Measurements from ENCODE around the gene PGS1. TPM values are rescaled to one million over a fixed set of nuclear protein-coding genes. Genes with fewer than 3 reads are reported as not detected.

Gene PGS1
- total and polyA plus RNA-seq, 10 of the 15 experiments (the other 5 are each of a cell fraction or from before 2014, with no cell fraction given): 1.3 to 37.6 (median 27.4) TPM

GRCh38 chr17:78381601-78382232 lies 3.3 kb downstream of the PGS1 start:
- WGBS (ENCODE audit: insufficient coverage, insufficient replicate concordance, low lambda C conversion rate, missing lambda C conversion rate): 1% methylated on average over 12 of the region's 12 CpGs
- TF ChIP-seq SIX5 (IDR thresholded peaks at IDR 0.05; ENCODE audit: low read depth, low read length, severe bottlenecking) (no peak), ZSCAN29 (IDR thresholded peaks at IDR 0.05) (no peak), FOS (IDR thresholded peaks at IDR 0.05; ENCODE audit: borderline replicate concordance, extremely low read depth, insufficient read length) (no peak), EED (IDR thresholded peaks at IDR 0.05; ENCODE audit: low read depth) (no peak), ATF2 (IDR thresholded peaks at IDR 0.05; ENCODE audit: low read length) (no peak), RAD51 (IDR thresholded peaks at IDR 0.05) (peak; percentile 21; the same call in 1 of the 2 replicates), PKNOX1 (IDR thresholded peaks at IDR 0.05) (no peak), RB1 (IDR thresholded peaks at IDR 0.05; ENCODE audit: borderline replicate concordance) (no peak), MTA3 (IDR thresholded peaks at IDR 0.05; ENCODE audit: borderline replicate concordance, low read length) (no peak), BHLHE40 (IDR thresholded peaks at IDR 0.05; ENCODE audit: borderline replicate concordance in 1 of 2, low read depth in 2 of 2, low read length in 1 of 2) (peak; percentile 41 to 46; a peak in 2 of 4 replicates), POU2F2 (IDR thresholded peaks at IDR 0.05; ENCODE audit: borderline replicate concordance, low read depth, low read length) (no peak), RUNX3 (IDR thresholded peaks at IDR 0.05; ENCODE audit: low read length) (0 out of 2 replicates have a peak, but pooled peaks have one; percentile 26), MEF2A (IDR thresholded peaks at IDR 0.05; ENCODE audit: insufficient read depth, low read depth, low read length) (no peak), E2F8 (IDR thresholded peaks at IDR 0.05; ENCODE audit: low read depth, partially characterized antibody) (no peak), MYC (IDR thresholded peaks at IDR 0.05; ENCODE audit: insufficient read depth, insufficient read length, insufficient replicate concordance, low read length, severe bottlenecking) (no peak), STAT3 (IDR thresholded peaks at IDR 0.05; ENCODE audit: low read depth, low read length) (no peak), SUPT20H (IDR thresholded peaks at IDR 0.05; ENCODE audit: borderline replicate concordance, control insufficient read depth, low read depth, low read length) (no peak)

More at GRCh38 chr17:78381601-78382232, 3.3 kb downstream of the PGS1 start:
- ChIA-PET RAD21 (ENCODE audit: unreplicated experiment) (interaction anchor here (0.7 to 4.0 kb wide), 8 partner anchors 9 to 262 kb away, joined by 3 to 12 read pairs (median 5); no protein-coding TSS in a partner anchor), CTCF (interaction anchor here (0.6 to 1.9 kb wide), 8 partner anchors 9 to 297 kb away, joined by 3 to 6 read pairs (median 4); no protein-coding TSS in a partner anchor), SMC1A (ENCODE audit: uncharacterized antibody, unreplicated experiment) (interaction anchor here (1.0 to 2.4 kb wide), 7 partner anchors 8 to 91 kb away, joined by 3 to 8 read pairs (median 4); no protein-coding TSS in a partner anchor), POLR2A (interaction anchor here (0.6 to 3.4 kb wide), 7 partner anchors 10 to 66 kb away, joined by 3 to 16 read pairs (median 5); partner anchors contain the start of gene SOCS3)
- Histone ChIP-seq H3K4me2 (ENCODE audit: control insufficient read depth, insufficient read depth) (peak overlapping the region; percentile 92), H3K9ac (ENCODE audit: control insufficient read depth, insufficient read depth, low read length) (peak overlapping the region; percentile 47), H3K4me1 (ENCODE audit: control insufficient read depth, insufficient read depth, low read length) (peaks cover 71% of the 10 kb centered on the region), H3K79me2 (ENCODE audit: control insufficient read depth, insufficient read depth, low read length) (peaks cover 77% of the 10 kb centered on the region), H2AFZ (ENCODE audit: control insufficient read depth, low read depth, low read length) (no peak overlapping the region), H3K36me3 (ENCODE audit: control insufficient read depth in 2 of 2, insufficient read depth in 2 of 2, low read length in 1 of 2) (no peaks in the 10 kb centered on the region; a peak in 1 of 4 replicates), H3K9me3 (replicated peaks; ENCODE audit: control insufficient read depth, insufficient read depth, low read length) (no peaks in the 10 kb centered on the region), H4K20me1 (ENCODE audit: control insufficient read depth, insufficient read depth) (no peaks in the 10 kb centered on the region), H3K4me3 (peak overlapping the region; percentile 91), H3K27ac (ENCODE audit: control insufficient read depth, insufficient read depth) (peak overlapping the region; percentile 71), H3K27me3 (replicated peaks in 1 of 2; ENCODE audit: control insufficient read depth in 2 of 2, insufficient read depth in 2 of 2, low read length in 1 of 2) (no peaks in the 10 kb centered on the region)
- ATAC-seq: peak; percentile 31
- intact Hi-C loops (cut with micrococcal nuclease; ENCODE audit: unreplicated experiment) (no loop called here), in situ Hi-C loops (cut with MboI) (no loop called here)
- peak; percentile 61 for FAIRE-seq
- no peak for DNase-seq (ENCODE audit: low read depth, low spot score)
- TSS peak; percentile 29 for BruUV-seq (replicated peaks)
